MG63 (cell line): ENCODE results near the gene TIE1. TPM values are rescaled to one million over a fixed set of nuclear protein-coding genes. Genes with fewer than 3 reads are reported as not detected.

Experiments used
- DNase-seq: peaks from one replicate; pipeline ENCODE4 v3.0.0-alpha.2; 2020
- H3K27me3 ChIP-seq: fragments of 250-450 bp; sonication (Bioruptor Pico); 2 replicates; pipeline ENCODE4 v1.5.1; 2020; ENCODE audit warnings: mild to moderate bottlenecking, moderate library complexity
- H3K36me3 ChIP-seq: fragments of 250-450 bp; sonication (Bioruptor Pico); 2 replicates; pipeline ENCODE4 v1.5.1; 2020; ENCODE audit warnings: mild to moderate bottlenecking, moderate library complexity
- H3K4me3 ChIP-seq: fragments of 250-450 bp; sonication (Bioruptor Pico); 2 replicates; pipeline ENCODE4 v1.5.1; 2020; ENCODE audit warnings: mild to moderate bottlenecking, moderate library complexity
- H3K9me3 ChIP-seq: fragments of 250-450 bp; sonication (Bioruptor Pico); 2 replicates; pipeline ENCODE4 v1.5.1; 2020; ENCODE audit warnings: mild to moderate bottlenecking, moderate library complexity
- total RNA-seq: library from RNA; depleted of rRNA; stranded (reverse); fragments of >200 nt; shearing (Covaris generic); gene quantifications from 2 replicates; pipeline ENCODE4 v1.2.3, GENCODE V29; 2014; ENCODE audit warnings: low replicate concordance

TIE1 gene
- total RNA-seq, 1 experiment from 2014 or later = 0.20 TPM

DNA sequence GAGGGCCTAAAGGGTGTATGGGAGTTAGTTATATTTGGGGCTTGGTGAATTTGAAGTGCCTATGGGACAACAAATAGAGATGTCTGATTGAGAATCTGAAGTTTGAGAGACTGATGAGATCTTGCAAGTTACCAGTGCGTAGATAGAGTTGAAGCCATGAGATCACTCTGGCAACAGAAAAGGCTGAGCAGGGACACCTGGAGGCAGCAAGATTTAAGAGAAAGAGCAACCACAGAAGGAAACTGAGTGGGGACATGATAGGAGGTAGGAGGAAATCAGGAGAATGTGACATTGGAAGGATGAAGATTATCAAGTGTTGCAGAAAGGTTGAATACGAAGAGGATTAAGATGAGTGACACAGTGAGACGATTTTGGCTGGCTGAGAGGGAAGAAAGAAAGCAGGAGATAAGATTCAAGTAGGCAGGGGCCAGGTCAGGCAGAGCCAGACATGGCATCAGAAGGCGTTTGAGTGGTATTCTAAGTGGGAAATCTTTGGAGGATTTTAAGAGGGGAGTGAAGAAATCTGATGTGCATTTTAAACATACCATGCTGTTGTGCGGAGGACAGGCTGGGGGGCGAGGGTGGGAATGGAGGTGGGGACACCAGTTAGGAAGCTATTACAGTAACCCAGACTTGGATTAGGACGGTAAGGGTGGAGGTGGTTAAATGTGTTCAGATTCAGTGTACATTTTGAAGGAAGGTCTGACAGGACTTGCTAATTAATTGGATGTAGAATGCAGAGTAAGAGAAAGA is 33.8 kb downstream of the TIE1 start:
- Histone ChIP-seq H3K27me3 (no peaks in the 10 kb centered on the region), H3K9me3 (no peaks in the 10 kb centered on the region), H3K4me3 (no peak overlapping the region), H3K36me3 (no peaks in the 10 kb centered on the region)
- no peak for DNase-seq

DNA sequence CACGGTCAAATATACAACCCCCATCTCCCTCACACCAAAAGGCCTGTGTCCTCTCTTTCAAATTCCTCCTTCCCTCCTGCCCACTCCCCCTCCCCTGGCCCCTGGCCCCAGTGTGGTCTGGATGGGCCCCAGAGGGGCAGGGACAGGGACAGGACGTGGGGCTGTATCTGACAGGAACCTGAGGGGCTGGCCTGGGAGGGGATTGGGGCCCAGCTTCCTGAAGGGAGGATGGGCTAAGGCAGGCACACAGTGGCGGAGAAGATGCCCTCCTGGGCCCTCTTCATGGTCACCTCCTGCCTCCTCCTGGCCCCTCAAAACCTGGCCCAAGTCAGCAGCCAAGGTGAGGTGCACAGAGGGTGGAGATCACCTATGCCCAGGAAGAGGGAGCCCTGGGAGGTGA is 36.8 kb downstream of the TIE1 start, which contains the start of gene MPL:
Gene MPL (plus strand): TSS at position 231 of the 400 bp plus-strand sequence. CDS start 31 bp downstream, at position 262.
- Histone ChIP-seq H3K36me3 (no peaks in the 10 kb centered on the region), H3K9me3 (no peaks in the 10 kb centered on the region), H3K4me3 (no peak within 1 kb of the TSS), H3K27me3 (no peaks in the 10 kb centered on the region)
- DNase-seq = no peak

- Histone ChIP-seq H3K27me3 (no peaks in the 10 kb centered on the region), H3K36me3 (no peaks in the 10 kb centered on the region), H3K4me3 (no peak overlapping the region), H3K9me3 (no peaks in the 10 kb centered on the region)
- DNase-seq = no peak
Observed at GRCh38 chr1:43338001-43338400, 37.2 kb downstream of the TIE1 start.

DNA sequence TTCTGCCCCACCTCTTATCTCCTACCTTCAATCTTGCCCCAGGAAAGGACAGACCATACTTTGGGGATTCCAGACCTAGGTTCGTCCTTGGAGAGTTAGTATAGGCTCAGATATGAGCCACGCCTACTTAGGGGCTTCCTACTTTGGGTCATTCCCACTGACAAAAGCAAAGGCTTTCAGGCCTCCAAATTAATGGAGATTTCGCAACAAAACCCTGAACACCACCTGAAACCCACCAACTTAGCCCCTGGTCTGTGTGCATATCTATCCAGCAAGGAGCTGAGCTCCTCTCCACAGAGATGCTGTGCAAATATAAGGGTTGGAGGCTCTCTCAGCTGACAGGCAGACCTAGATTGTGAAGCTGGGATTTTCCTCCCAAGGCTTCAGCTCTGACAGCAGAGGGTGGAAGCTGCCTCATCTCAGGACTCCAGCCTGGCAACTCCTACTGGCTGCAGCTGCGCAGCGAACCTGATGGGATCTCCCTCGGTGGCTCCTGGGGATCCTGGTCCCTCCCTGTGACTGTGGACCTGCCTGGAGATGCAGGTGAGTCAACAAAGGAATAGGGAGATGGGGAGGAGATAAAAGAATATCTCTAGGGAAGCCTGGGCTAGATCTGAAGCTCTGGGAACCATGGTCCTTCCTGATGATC is 38.9 kb downstream of the TIE1 start:
- H3K36me3 ChIP-seq = no peaks in the 10 kb centered on the region
- no peaks in the 10 kb centered on the region for H3K27me3 ChIP-seq
- no peaks in the 10 kb centered on the region for H3K9me3 ChIP-seq
- no peak overlapping the region for H3K4me3 ChIP-seq
- no peak for DNase-seq

DNA sequence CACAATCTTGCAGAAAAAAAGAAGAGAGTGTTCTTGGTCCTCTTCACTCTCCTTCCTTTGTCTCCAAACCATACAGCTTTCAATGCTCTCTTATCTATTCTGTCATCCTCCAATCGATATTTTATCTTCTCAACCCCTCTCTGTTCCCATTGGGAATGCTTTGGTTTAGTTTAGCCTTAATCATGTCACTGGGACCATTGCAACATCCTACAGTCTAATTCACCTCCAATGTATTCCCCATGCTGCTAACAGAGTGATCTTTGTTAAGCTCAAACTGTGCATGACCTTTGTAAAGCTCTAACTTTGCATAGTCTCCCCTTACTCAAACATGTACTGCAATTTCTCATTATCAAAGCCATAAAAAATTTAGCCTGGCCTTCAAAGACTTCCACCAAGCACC is 39.8 kb downstream of the TIE1 start:
- Histone ChIP-seq H3K27me3 (no peaks in the 10 kb centered on the region), H3K36me3 (no peaks in the 10 kb centered on the region), H3K4me3 (no peak overlapping the region), H3K9me3 (no peaks in the 10 kb centered on the region)
- no peak for DNase-seq

- Histone ChIP-seq H3K9me3 (no peaks in the 10 kb centered on the region), H3K4me3 (no peak overlapping the region), H3K27me3 (no peaks in the 10 kb centered on the region), H3K36me3 (no peaks in the 10 kb centered on the region)
- DNase-seq = no peak
Observed at GRCh38 chr1:43344267-43344850, 43.6 kb downstream of the TIE1 start.

DNA sequence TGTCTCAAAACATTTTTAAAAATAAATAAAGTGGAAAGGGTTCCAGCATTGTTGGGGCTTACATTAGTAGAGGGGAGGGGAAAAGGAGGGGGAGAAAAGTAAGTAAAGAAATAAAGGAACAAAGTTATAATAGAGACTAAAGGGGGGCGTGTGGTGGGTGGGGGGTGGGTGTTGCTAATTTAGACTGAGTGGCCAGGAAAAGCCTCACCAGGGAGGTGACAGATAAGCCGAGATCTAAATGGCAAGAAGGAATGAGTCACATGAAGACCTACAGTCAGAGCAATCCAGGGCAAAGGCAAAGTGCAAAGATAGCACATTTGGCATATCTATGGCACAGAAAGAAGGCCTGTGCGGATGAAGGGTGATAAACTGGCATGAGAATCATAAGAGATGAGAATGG is 44.3 kb downstream of the TIE1 start:
- no peaks in the 10 kb centered on the region for H3K36me3 ChIP-seq
- H3K9me3 ChIP-seq = no peaks in the 10 kb centered on the region
- no peaks in the 10 kb centered on the region for H3K27me3 ChIP-seq
- H3K4me3 ChIP-seq = no peak overlapping the region
- DNase-seq = no peak

GRCh38 chr1:43346636-43347035 is 45.9 kb downstream of the TIE1 start:
- Histone ChIP-seq H3K9me3 (no peaks in the 10 kb centered on the region), H3K27me3 (no peaks in the 10 kb centered on the region), H3K4me3 (no peak overlapping the region), H3K36me3 (no peaks in the 10 kb centered on the region)
- no peak for DNase-seq

- DNase-seq = no peak
- H3K4me3 ChIP-seq = peak overlapping the region; percentile 37
- H3K9me3 ChIP-seq = no peaks in the 10 kb centered on the region
- H3K27me3 ChIP-seq = no peaks in the 10 kb centered on the region
- H3K36me3 ChIP-seq = no peaks in the 10 kb centered on the region
Observed at GRCh38 chr1:43348343-43348808, 47.6 kb downstream of the TIE1 start.

GRCh38 chr1:43348809-43349593 is 48.2 kb downstream of the TIE1 start:
- DNase-seq = peak; percentile 46
- H3K36me3 ChIP-seq = no peaks in the 10 kb centered on the region
- H3K27me3 ChIP-seq = no peaks in the 10 kb centered on the region
- no peaks in the 10 kb centered on the region for H3K9me3 ChIP-seq
- peak overlapping the region; percentile 37 for H3K4me3 ChIP-seq

DNA sequence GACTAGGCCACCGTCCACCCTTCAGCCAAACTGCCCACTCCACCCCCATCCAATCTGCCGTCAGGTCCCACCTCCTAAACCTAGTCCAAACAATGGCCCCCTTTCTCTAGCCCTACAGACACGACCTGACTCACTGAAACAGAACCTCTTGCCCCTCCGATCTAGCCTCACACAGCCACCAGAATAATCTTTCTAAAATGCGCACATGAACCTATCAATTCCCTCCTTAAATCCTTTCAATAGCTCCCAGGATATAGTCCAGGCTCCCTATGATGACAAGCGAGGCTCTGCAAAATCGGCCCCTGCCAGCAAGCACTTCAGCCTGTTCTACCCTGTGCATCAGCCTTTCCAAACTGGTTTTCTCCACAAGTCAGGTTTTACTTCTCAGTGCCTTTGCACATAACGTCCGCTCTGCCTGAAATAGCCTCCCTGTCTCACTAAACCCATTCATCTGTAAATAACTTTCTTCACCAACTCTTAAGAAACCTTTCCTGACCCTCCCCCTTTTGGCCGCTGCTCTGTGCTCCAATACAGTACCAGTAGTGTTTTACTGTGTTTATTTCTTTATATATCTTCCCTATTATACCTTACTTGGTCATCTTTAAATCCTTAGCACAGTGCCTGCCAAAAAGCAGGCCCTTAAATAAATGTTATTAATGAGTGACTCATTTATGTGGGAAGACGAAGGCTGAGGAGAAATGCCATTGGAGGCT is 49.0 kb downstream of the TIE1 start:
- Histone ChIP-seq H3K36me3 (no peaks in the 10 kb centered on the region), H3K9me3 (no peaks in the 10 kb centered on the region), H3K4me3 (no peak overlapping the region), H3K27me3 (no peaks in the 10 kb centered on the region)
- DNase-seq = peak; percentile 77

- H3K27me3 ChIP-seq = no peaks in the 10 kb centered on the region
- H3K36me3 ChIP-seq = no peaks in the 10 kb centered on the region
- no peak overlapping the region for H3K4me3 ChIP-seq
- no peaks in the 10 kb centered on the region for H3K9me3 ChIP-seq
- DNase-seq = no peak
Observed at GRCh38 chr1:43350976-43351375, 50.2 kb downstream of the TIE1 start.

DNA sequence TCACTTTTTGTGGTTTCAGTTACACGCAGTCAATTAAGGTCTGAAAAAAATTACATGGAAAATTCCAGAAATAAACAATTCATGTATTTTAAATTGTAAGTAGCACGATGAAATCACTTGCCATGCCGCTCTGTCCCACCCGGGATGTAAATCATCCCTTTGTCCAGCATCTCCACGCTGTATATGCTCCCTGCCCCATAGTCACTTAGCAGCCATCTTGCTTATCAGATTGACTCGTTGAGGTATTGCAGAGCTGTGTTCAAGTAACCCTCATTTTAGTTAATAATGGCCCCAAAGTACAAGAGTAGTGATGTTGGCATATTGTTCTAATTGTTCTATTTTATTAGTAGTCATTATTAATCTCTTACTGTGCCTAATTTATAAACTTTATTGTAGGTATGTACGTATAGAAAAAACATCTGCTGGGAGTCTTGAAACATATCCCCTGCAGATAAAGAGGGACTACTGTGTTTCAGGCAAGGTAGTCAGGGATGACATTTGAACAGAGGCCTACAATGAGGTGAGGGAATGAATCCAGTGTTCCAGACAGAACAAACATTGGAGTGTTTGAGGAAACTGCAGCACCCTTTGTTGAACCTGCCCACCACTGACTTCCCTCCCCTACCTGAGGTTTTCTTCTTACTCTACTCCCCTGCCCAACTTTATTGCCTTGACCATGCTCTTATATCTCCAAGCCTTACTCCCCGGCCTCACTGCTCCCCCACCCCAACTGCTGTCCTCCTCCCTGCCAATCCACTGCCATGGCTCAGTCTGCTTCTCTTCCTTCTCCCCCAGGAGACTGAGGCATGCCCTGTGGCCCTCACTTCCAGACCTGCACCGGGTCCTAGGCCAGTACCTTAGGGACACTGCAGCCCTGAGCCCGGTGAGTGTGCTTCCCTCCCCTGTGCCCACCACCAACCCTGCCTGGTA is 50.9 kb downstream of the TIE1 start:
- H3K36me3 ChIP-seq = no peaks in the 10 kb centered on the region
- H3K9me3 ChIP-seq = no peaks in the 10 kb centered on the region
- no peaks in the 10 kb centered on the region for H3K27me3 ChIP-seq
- no peak for DNase-seq
- H3K4me3 ChIP-seq = no peak overlapping the region

DNA sequence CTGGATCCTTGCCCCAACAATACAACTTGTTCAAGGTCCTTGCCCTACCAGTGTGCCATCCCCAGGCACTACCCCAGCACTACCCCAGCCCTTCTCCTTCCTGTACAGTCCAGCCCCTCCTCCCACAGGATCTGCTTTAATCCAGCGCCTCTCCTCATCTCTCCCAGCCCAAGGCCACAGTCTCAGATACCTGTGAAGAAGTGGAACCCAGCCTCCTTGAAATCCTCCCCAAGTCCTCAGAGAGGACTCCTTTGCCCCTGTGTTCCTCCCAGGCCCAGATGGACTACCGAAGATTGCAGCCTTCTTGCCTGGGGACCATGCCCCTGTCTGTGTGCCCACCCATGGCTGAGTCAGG is 51.5 kb downstream of the TIE1 start:
- Histone ChIP-seq H3K36me3 (peaks cover 5% of the 10 kb centered on the region; the same call in 1 of the 2 replicates), H3K4me3 (no peak overlapping the region), H3K9me3 (no peaks in the 10 kb centered on the region), H3K27me3 (no peaks in the 10 kb centered on the region)
- no peak for DNase-seq

DNA sequence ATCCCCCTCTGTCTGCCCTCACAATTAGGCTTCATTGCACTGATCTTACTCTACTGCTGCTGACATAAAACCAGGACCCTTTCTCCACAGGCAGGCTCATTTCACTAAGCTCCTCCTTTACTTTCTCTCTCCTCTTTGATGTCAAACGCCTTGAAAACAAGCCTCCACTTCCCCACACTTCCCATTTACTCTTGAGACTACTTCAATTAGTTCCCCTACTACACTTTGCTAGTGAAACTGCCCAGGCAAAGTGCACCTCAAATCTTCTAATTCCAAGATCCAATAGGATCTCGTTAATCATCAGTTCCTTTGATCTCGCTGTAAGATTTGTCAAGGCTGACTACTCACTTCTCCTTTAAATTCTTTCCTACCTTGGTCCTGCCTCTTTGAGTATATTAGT is 52.1 kb downstream of the TIE1 start:
- peaks cover 5% of the 10 kb centered on the region; the same call in 1 of the 2 replicates for H3K36me3 ChIP-seq
- no peak for DNase-seq
- no peaks in the 10 kb centered on the region for H3K27me3 ChIP-seq
- no peaks in the 10 kb centered on the region for H3K9me3 ChIP-seq
- no peak overlapping the region for H3K4me3 ChIP-seq
